Transverse colon (tissue), 4 donors: ENCODE data around the gene NBEAL2. TPM values are rescaled to one million over a fixed set of nuclear protein-coding genes. Genes with fewer than 3 reads are reported as not detected.

Experiments
- DNase-seq: peaks from one replicate; pipeline ENCODE4 v3.0.0-alpha.2; 2019
- H3K27ac ChIP-seq, 4 donors: fragments of 200-600 bp; sonication (generic); 2 replicates each; pipeline ENCODE4 v1.5.1; 2016 to 2018; ENCODE audit warnings: inconsistent platforms in 4 of 4
- H3K27me3 ChIP-seq: fragments of 200-600 bp; sonication (generic); 2 replicates; pipeline ENCODE4 v1.5.1; 2017; ENCODE audit warnings: inconsistent platforms
- H3K36me3 ChIP-seq, 4 donors: fragments of 200-600 bp; sonication (generic); 2 replicates each; pipeline ENCODE4 v1.5.1; 2017 to 2019; ENCODE audit warnings: inconsistent platforms in 4 of 4
- H3K4me1 ChIP-seq, 4 donors: fragments of 200-600 bp; sonication (generic); 2 replicates each; pipeline ENCODE4 v1.5.1; 2017 to 2020; ENCODE audit warnings: inconsistent platforms in 4 of 4
- H3K4me3 ChIP-seq, 4 donors: fragments of 200-600 bp; sonication (generic); 1 replicate in 1 of 4; 2 replicates in 3 of 4; pipeline versions ENCODE4 v1.5.1 to v1.6.1; 2017 to 2019; ENCODE audit warnings: inconsistent platforms in 4 of 4
- H3K9me3 ChIP-seq, 2 donors: fragments of 200-600 bp; sonication (generic); 2 replicates each; pipeline ENCODE4 v1.5.1; 2017 to 2019; ENCODE audit warnings: inconsistent platforms in 2 of 2
- EP300 ChIP-seq: sonication (generic); formaldehyde crosslinking; IDR thresholded peaks from one replicate; pipeline ENCODE4 v1.6.1; 2017; ENCODE audit warnings: antibody characterized with exemption, low read depth
- POLR2A ChIP-seq: fragments of 450-650 bp; IDR thresholded peaks from one replicate; pipeline ENCODE4 v1.6.1; 2016; ENCODE audit warnings: antibody characterized with exemption, mild to moderate bottlenecking, moderate library complexity
- POLR2AphosphoS5 ChIP-seq, 3 donors: sonication (generic); formaldehyde crosslinking; IDR thresholded peaks; one replicate each; pipeline ENCODE4 v1.6.1; 2016; ENCODE audit warnings: antibody characterized with exemption in 3 of 3
- WGBS, 2 donors: methylation state at CpG; one replicate each; pipeline ENCODE4 v1.1.5; 2018; ENCODE audit warnings: low coverage in 1 of 2; 5-methylcytosine and 5-hydroxymethylcytosine counted together
- in situ Hi-C, 4 donors: fragments of 200-750 bp; cut with MboI; loops; one replicate each; pipeline versions ENCODE4 v1.15.0 to v1.15.1; 2017; ENCODE audit warnings: low sequenced_read_pairs in 3 of 4, low pct_ligation_motif_present in 1 of 4, low pct_unique_long_range_greater_than_20kb in 1 of 4
- intact Hi-C: fragments of 100-400 bp; cut with DNase I; formaldehyde crosslinking; loops from one replicate; pipeline ENCODE4 v1.15.1; 2023; ENCODE audit warnings: low total_unique reads
- total RNA-seq, 4 donors: library from RNA; depleted of rRNA; stranded (reverse); fragments of >200 nt; gene quantifications; one replicate each; pipeline ENCODE4 v1.1.0, GENCODE V29; 2016
- TF ChIP-seq, protein P1 (sequence below), 5 experiments: fragments of 200-600 bp in 3 of 5; fragments of 450-650 bp in 2 of 5; sonication (generic) in 3 of 5; IDR thresholded peaks; 1 replicate in 2 of 5; 2 replicates in 3 of 5; pipeline ENCODE4 v1.5.1; 2016 to 2017; ENCODE audit warnings: antibody characterized with exemption in 5 of 5, inconsistent platforms in 3 of 5, mild to moderate bottlenecking in 2 of 5, moderate library complexity in 1 of 5

NBEAL2 gene
- total RNA-seq, 4 donors from 2014 or later: 81.1 to 163 (median 122) TPM

DNA sequence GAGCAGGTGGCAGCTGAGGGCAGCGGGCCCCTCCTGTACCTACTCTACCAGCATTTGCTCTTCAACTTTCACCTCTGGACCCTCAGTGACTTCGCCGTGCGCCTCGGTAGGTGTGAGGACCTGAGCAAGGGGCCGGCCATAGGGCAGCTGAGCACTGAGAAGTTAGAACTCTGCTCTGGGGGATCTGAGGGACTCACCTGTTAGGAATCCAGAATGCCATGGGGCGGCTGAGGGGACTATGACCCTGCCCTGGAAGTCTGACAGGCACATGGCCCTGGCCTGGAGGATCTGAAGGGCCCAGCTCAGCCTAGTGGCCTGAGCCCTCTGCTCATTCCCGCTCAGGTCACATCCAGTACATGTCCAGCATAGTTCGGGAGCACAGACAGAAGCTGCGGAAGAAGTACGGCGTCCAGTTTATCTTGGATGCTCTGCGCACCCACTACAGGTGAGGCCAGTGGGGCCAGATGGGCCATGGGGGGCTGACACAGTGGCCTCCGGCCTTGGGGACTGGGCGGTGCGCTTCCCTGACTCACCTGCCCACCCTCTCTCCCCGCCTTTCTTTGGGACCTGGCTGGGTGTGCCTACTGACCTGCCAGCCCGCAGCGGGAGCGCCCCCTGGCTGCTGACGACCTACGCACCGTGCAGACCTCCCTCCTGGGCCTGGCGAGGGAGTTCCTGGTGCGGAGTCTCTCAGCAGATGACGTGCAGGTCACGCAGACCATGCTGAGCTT is 18.8 kb downstream of the NBEAL2 start:
- no peak overlapping the region for H3K4me3 ChIP-seq
- no peak for TF ChIP-seq EP300
- TF ChIP-seq, protein P1, sequence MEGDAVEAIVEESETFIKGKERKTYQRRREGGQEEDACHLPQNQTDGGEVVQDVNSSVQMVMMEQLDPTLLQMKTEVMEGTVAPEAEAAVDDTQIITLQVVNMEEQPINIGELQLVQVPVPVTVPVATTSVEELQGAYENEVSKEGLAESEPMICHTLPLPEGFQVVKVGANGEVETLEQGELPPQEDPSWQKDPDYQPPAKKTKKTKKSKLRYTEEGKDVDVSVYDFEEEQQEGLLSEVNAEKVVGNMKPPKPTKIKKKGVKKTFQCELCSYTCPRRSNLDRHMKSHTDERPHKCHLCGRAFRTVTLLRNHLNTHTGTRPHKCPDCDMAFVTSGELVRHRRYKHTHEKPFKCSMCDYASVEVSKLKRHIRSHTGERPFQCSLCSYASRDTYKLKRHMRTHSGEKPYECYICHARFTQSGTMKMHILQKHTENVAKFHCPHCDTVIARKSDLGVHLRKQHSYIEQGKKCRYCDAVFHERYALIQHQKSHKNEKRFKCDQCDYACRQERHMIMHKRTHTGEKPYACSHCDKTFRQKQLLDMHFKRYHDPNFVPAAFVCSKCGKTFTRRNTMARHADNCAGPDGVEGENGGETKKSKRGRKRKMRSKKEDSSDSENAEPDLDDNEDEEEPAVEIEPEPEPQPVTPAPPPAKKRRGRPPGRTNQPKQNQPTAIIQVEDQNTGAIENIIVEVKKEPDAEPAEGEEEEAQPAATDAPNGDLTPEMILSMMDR (IDR thresholded peaks at IDR 0.05): peak; percentile 76 to 94 (median 84)
- intact Hi-C loops: loop anchor here (5.0 kb wide), 1 partner anchor 76 kb away; no protein-coding TSS in a partner anchor
- in situ Hi-C loops: loop anchor here in 1 of 4 donors (10.0 kb wide), 1 partner anchor 73 kb away; no protein-coding TSS in a partner anchor
- no peak overlapping the region for H3K27ac ChIP-seq
- 62% methylated on average over 25 of the region's 27 CpGs; no CpG with 5 or more reads in 1 of the 2 donors for WGBS, 2 donors
- no peaks in the 10 kb centered on the region for H3K9me3 ChIP-seq
- peaks cover 0 to 25% (median 5%) of the 10 kb centered on the region in 4 donors for H3K36me3 ChIP-seq
- no peaks in the 10 kb centered on the region for H3K27me3 ChIP-seq
- H3K4me1 ChIP-seq: peaks cover 0 to 5% (median 0%) of the 10 kb centered on the region in 4 donors
- DNase-seq: peak; percentile 84

DNA sequence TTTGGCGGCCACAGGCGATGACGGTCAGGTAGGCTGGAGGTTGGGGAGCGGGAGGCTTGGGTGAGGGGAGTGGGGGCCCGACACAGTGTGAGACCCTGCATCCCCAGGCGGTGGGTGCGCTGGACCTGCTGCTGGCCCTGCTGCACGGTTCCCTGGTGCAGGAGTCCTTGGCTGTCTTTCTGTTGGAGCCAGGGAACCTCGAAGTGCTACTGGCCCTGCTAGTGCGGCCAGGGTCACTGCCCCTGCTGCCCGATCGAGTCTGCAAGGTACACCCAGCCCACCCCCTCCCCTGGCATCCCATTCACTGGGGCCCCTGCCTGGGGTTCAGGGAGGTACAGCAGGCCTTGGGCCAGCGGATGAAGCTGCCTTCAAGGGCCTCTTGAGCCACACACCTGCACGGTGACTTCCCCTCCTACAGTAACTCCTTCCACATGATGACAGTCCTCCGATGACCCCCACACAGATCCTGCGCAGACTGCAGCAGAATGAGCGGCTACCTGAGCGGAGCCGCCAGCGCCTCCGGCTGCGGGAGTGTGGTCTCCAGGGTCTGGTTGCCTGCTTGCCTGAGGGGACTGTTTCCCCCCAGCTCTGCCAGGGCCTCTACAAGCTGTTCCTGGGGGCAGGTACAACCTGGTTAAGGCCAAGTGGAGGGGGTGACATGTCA is 19.5 kb downstream of the NBEAL2 start:
- Histone ChIP-seq H3K4me1 (peaks cover 0 to 5% (median 0%) of the 10 kb centered on the region in 4 donors), H3K4me3 (no peak overlapping the region), H3K9me3 (no peaks in the 10 kb centered on the region), H3K36me3 (peaks cover 0 to 27% (median 5%) of the 10 kb centered on the region in 4 donors), H3K27me3 (no peaks in the 10 kb centered on the region), H3K27ac (no peak overlapping the region)
- intact Hi-C loops (loop anchor here (5.0 kb wide), 1 partner anchor 77 kb away; no protein-coding TSS in a partner anchor), in situ Hi-C loops (loop anchor here in 1 of 4 donors (10.0 kb wide), 1 partner anchor 74 kb away; no protein-coding TSS in a partner anchor)
- TF ChIP-seq POLR2AphosphoS5 (IDR thresholded peaks at IDR 0.05) (no peak), POLR2A (no peak), EP300 (no peak)
- TF ChIP-seq, protein P1 (IDR thresholded peaks at IDR 0.05): no peak
- no peak for DNase-seq
- WGBS, 2 donors: 88% methylated on average over 22 of the region's 22 CpGs; no CpG with 5 or more reads in 1 of the 2 donors

DNA sequence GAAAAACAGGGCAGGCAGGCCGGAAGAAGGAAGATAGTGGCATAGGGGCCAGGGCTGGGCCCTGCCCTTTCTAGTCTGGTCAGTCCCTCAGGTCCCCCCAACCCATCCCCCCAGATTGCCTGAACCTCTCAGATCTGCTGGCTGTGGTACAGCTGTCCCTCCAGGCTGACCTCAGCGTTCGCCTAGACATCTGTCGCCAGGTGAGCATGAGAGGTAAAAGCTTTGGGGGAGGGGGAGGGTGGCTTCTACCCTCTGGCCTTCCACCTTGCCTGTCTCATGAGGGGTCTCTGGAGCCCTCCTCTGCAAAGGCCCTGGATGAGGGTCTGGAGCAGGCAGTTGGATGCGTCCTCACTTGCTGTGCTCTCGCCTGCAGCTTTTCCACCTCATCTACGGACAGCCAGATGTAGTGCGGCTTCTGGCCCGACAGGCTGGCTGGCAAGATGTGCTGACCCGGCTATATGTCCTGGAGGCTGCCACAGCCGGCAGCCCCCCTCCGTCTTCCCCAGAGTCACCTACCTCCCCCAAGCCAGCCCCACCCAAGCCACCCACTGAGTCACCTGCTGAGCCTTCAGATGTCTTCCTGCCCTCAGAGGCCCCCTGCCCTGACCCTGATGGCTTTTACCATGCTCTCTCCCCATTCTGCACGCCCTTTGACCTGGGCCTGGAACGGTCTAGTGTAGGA is 20.2 kb downstream of the NBEAL2 start:
- 91% methylated on average over 11 of the region's 14 CpGs; no CpG with 5 or more reads in 1 of the 2 donors for WGBS, 2 donors
- in situ Hi-C loops (loop anchor here (10.0 to 25.0 kb wide), 3 partner anchors 75 to 287 kb away; partner anchors contain the start of genes PRSS50 (in 2 of the 4), TMIE (in 2 of the 4) and SETD2 (in 1 of the 4)), intact Hi-C loops (loop anchor here (5.0 to 10.0 kb wide), 2 partner anchors 77 to 165 kb away; partner anchors contain the start of gene SETD2)
- Histone ChIP-seq H3K27me3 (no peaks in the 10 kb centered on the region), H3K9me3 (no peaks in the 10 kb centered on the region), H3K27ac (no peak overlapping the region), H3K36me3 (peaks cover 0 to 27% (median 5%) of the 10 kb centered on the region in 4 donors), H3K4me3 (no peak overlapping the region), H3K4me1 (peaks cover 0 to 5% (median 0%) of the 10 kb centered on the region in 4 donors)
- no peak for TF ChIP-seq POLR2AphosphoS5 (IDR thresholded peaks at IDR 0.05)
- TF ChIP-seq, protein P1 (IDR thresholded peaks at IDR 0.05): no peak
- TF ChIP-seq EP300: no peak
- no peak for TF ChIP-seq POLR2A
- DNase-seq: no peak
